Activated T-helper 1 cell treated with anti-CD3 and anti-CD28 coated beads, Interleukin-12 subunit alpha, Interleukin-12 subunit beta, Interleukin-2, Interleukin-4 antibody, amounts not matched to agents 30 ng/mL and 10 ng/mL and 1 ng/mL, durations not matched to agents 14 hours and 24 hours and 36 hours (primary cell): Measurements from ENCODE around the gene TMEM250. TPM values are rescaled to one million over a fixed set of nuclear protein-coding genes. Genes with fewer than 3 reads are reported as not detected.
A peak's percentile ranks its signal among the peaks of the same experiment; 100 is the strongest.

Experiments used
- DNase-seq: peaks from one replicate; pipeline ENCODE4 v3.0.0; 2021; ENCODE audit warnings: low spot score
- H3K27ac Mint-ChIP-seq: one replicate; pipeline ENCODE4 v1.8.0; 2021; ENCODE audit warnings: mild to moderate bottlenecking, mixed read lengths
- H3K27me3 Mint-ChIP-seq: one replicate; pipeline ENCODE4 v1.8.0; 2022; ENCODE audit warnings: mild to moderate bottlenecking, moderate library complexity, mixed read lengths; ENCODE audit not compliant: insufficient read depth
- H3K36me3 Mint-ChIP-seq: one replicate; pipeline ENCODE4 v1.8.0; 2021; ENCODE audit warnings: low read depth, mixed read lengths
- H3K4me1 Mint-ChIP-seq: one replicate; pipeline ENCODE4 v1.8.0; 2021; ENCODE audit warnings: low read depth, mixed read lengths
- H3K4me3 Mint-ChIP-seq: one replicate; pipeline ENCODE4 v1.8.0; 2021; ENCODE audit warnings: mild to moderate bottlenecking, moderate library complexity, mixed read lengths
- H3K9me3 Mint-ChIP-seq: one replicate; pipeline ENCODE4 v1.8.0; 2021; ENCODE audit warnings: mixed read lengths
- intact Hi-C: fragments of 100-400 bp; cut with micrococcal nuclease; formaldehyde crosslinking; loops from one replicate; pipeline ENCODE4 v1.15.1; 2024
- total RNA-seq: library from RNA; stranded (reverse); gene quantifications from 2 replicates; pipeline ENCODE4 v1.2.3, GENCODE V29; 2022

TMEM250 gene, protein sequence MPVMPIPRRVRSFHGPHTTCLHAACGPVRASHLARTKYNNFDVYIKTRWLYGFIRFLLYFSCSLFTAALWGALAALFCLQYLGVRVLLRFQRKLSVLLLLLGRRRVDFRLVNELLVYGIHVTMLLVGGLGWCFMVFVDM
- total RNA-seq, result 50.1 and 51.5 TPM in 2 replicates

DNA sequence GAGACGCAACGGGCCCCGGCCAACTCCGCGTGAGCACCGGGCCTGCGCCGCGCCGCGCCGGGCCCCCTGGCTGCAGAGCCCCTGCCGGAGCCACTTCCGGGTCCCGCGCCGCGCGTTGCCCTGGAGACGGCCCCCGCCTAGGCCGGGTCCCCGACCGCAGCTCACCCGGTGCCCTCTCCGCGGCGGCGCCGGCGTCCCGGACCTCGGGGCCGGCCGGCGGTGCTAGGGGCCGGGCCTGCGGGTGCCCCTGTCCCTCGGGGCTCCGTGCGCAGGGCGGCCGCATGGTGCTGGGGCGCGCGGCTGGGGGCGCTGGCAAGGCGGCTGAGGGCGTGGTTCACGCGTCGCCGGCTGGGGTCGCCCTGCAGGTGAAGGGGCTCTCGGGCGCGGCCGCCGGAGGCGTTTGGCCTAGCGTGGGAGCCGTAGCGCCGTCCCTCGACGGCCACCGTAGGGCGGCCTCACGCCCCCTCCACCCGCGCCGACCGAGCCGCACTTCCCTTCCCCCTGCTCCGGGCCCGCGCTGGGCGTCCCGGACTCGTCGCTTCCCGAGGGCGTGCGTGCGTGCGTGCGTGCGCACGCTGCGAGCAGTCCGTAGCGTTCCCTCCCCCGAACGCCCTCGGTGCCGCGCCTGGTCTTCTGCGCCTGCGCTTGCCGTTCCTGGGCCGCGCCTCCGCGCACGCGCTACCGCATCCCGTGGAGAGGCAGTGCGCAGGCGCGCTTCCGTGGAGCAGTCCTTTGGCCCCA lies at the start of gene TMEM250:
TMEM250 (minus strand) TSS at position 556 of the 741 bp plus-strand sequence. CDS start 1,975 bp downstream, outside the sequence.
- no peaks in the 10 kb centered on the region for H3K27me3 Mint-ChIP-seq

DNA sequence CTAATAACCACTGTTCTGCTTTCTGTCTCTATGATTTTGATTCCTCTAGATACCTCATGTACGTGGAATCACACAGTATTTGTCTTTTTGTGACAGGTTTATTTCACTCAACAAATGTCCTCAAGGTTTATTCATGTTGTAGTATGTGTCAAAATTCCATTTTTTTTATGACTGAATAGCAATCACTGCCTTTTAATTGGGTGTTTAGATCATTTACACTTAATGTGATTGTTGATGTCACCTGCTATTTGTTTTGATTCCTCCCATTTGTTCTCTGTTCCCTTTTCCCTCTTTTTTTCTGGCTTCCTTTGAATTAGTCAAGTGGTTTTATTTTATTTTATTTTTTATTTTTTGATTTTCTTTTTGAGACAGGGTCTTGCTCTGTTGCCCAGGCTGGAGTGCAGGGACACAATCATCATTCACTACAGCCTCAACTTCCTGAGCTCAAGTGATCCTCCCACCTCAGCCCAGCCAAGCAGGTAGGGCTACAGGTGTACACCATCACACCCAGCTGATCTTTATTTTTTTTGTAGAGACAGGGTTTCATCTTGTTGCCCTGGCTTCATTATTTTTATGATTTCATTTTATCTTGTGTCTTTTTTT lies 44.7 kb upstream of the TMEM250 start:
- Mint-ChIP-seq H3K9me3 (no peaks in the 10 kb centered on the region), H3K4me1 (no peaks in the 10 kb centered on the region), H3K27me3 (peaks cover 4% of the 10 kb centered on the region), H3K4me3 (no peak overlapping the region), H3K27ac (no peak overlapping the region), H3K36me3 (no peaks in the 10 kb centered on the region)
- DNase-seq, result no peak
- intact Hi-C loops, result no loop called here

More for the DNA sequence above, at the start of gene TMEM250:
- peak; percentile 96 for DNase-seq
- Mint-ChIP-seq H3K4me1 (peaks cover 11% of the 10 kb centered on the region), H3K27ac (peak within 1 kb of the TSS; percentile 76), H3K4me3 (peak within 1 kb of the TSS; percentile 82), H3K36me3 (peaks cover 3% of the 10 kb centered on the region), H3K9me3 (no peaks in the 10 kb centered on the region)
- intact Hi-C loops, result loop anchor here (1.0 to 10.0 kb wide), 8 partner anchors 9 to 614 kb away; partner anchors contain the start of genes CAMSAP1, MRPS2, NACC2 and QSOX2

DNA sequence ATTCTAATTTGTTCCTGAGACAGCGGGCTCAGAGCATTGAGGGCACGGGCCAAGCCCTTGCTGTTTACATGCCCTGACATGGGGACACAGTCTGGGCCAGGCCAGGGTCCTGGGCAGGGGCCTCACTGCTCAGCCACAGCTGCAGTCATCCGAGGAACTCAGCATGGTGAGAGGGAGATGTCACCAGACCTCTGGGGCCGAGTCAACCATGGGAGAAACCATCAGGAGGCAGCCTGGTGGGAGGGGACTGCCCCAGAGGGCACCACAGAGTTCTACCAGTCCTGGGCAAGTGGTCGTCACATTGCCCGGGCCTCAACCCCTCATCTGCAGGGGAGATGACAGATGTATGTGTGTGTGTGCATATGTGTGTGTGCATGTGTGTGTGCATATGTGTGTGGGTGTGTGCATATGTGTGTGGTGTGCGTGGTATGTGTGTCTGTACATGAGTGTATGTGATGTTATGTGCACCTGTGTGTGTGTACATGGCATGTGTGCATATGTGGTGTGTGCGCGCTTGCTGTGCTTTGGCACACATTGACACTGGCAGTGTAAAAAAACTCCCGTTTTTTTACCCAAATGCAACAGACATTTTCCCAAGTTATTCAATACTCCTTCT lies 42.4 kb upstream of the TMEM250 start:
- intact Hi-C loops, result no loop called here
- H3K4me1 Mint-ChIP-seq, result no peaks in the 10 kb centered on the region
- no peaks in the 10 kb centered on the region for H3K36me3 Mint-ChIP-seq
- H3K27ac Mint-ChIP-seq, result no peak overlapping the region
- H3K27me3 Mint-ChIP-seq, result no peaks in the 10 kb centered on the region
- no peak overlapping the region for H3K4me3 Mint-ChIP-seq
- DNase-seq, result no peak
- H3K9me3 Mint-ChIP-seq, result no peaks in the 10 kb centered on the region

- Mint-ChIP-seq H3K9me3 (no peaks in the 10 kb centered on the region), H3K36me3 (no peaks in the 10 kb centered on the region)
- intact Hi-C loops, result no loop called here
Measured at GRCh38 chr9:136160381-136160841, 41.7 kb upstream of the TMEM250 start.

GRCh38 chr9:136159851-136160250 lies 41.2 kb upstream of the TMEM250 start:
- Mint-ChIP-seq H3K4me3 (no peak overlapping the region), H3K36me3 (no peaks in the 10 kb centered on the region), H3K9me3 (no peaks in the 10 kb centered on the region), H3K4me1 (no peaks in the 10 kb centered on the region), H3K27me3 (peaks cover 2% of the 10 kb centered on the region), H3K27ac (no peak overlapping the region)
- no peak for DNase-seq
- intact Hi-C loops, result no loop called here

More at GRCh38 chr9:136160381-136160841, 41.7 kb upstream of the TMEM250 start:
- peaks cover 2% of the 10 kb centered on the region for H3K27me3 Mint-ChIP-seq
- no peaks in the 10 kb centered on the region for H3K4me1 Mint-ChIP-seq
- H3K27ac Mint-ChIP-seq, result no peak overlapping the region
- no peak for DNase-seq
- no peak overlapping the region for H3K4me3 Mint-ChIP-seq

GRCh38 chr9:136157477-136158265 lies 39.0 kb upstream of the TMEM250 start:
- peaks cover 2% of the 10 kb centered on the region for H3K27me3 Mint-ChIP-seq
- H3K9me3 Mint-ChIP-seq, result no peaks in the 10 kb centered on the region
- no peaks in the 10 kb centered on the region for H3K4me1 Mint-ChIP-seq
- H3K4me3 Mint-ChIP-seq, result no peak overlapping the region
- no peak for DNase-seq
- H3K36me3 Mint-ChIP-seq, result no peaks in the 10 kb centered on the region
- H3K27ac Mint-ChIP-seq, result no peak overlapping the region
- intact Hi-C loops, result no loop called here

DNA sequence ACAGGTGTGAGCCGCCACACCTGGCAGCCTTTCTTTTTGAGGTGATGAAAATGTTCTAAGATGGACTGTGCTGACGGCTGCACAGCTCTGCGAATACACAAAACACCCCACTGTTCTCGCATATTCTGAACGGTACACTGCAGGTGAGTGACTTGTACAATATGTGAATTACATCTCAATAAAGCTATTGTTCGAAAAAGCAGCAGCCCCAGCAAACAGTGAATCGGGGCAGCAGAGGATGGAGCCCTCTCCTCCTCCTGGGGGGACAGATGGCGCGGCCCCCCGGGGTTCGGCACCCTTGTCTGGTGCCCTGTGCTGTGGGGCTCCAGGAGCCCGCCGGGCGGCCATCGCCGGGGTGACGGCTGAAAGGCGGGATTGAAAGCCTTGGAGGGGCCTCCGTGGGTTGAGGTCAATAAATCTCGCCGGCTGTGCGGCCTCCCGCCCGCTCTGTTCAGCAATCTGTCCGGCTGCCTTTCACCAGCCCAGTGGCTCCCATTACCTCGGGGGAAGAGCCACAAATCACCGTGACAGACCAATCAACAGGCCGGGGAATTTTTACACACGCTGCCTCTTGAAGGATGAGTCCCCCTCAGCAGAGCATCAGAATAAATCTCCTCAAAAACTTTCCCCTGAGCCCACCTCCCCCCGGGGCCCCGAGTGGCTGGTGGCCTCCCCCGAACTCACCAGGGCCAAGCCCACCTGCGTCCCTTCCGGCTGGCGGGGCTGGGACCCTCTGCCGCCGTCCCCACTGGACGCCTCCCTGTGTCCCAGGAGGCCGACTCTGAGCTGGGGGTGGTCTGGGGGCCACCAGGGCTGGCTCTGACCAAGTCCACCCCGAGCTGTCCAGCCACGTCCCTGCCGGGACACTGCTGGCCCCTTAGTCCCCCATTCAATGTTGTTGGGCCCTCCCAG lies 37.8 kb upstream of the TMEM250 start:
- peaks cover 2% of the 10 kb centered on the region for H3K27me3 Mint-ChIP-seq
- no peaks in the 10 kb centered on the region for H3K9me3 Mint-ChIP-seq
- intact Hi-C loops, result no loop called here
- H3K36me3 Mint-ChIP-seq, result no peaks in the 10 kb centered on the region
- no peaks in the 10 kb centered on the region for H3K4me1 Mint-ChIP-seq
- H3K27ac Mint-ChIP-seq, result no peak overlapping the region
- DNase-seq, result no peak
- no peak overlapping the region for H3K4me3 Mint-ChIP-seq

DNA sequence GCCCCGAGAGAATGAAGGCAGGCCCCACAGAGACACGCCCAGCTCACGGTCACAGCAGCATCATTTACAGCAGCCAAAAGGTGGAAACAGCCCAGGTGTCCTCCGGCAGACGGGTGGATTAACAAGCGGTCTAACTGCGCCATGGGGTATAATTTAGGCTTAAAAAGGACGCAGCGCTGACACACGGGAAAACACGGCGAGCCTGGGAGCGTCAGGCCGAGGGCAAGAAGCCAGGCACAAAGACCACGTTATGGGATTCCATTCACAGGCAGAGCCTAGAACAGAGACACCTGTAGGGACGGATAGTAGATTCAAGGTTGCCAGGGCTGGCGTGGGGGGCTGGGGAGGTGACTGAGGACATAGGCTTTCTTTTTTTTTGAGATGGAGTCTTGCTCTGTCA lies 36.9 kb upstream of the TMEM250 start:
- H3K27me3 Mint-ChIP-seq, result peaks cover 2% of the 10 kb centered on the region
- intact Hi-C loops, result no loop called here
- H3K9me3 Mint-ChIP-seq, result no peaks in the 10 kb centered on the region
- no peak overlapping the region for H3K4me3 Mint-ChIP-seq
- DNase-seq, result no peak
- no peak overlapping the region for H3K27ac Mint-ChIP-seq
- no peaks in the 10 kb centered on the region for H3K36me3 Mint-ChIP-seq
- H3K4me1 Mint-ChIP-seq, result no peaks in the 10 kb centered on the region

DNA sequence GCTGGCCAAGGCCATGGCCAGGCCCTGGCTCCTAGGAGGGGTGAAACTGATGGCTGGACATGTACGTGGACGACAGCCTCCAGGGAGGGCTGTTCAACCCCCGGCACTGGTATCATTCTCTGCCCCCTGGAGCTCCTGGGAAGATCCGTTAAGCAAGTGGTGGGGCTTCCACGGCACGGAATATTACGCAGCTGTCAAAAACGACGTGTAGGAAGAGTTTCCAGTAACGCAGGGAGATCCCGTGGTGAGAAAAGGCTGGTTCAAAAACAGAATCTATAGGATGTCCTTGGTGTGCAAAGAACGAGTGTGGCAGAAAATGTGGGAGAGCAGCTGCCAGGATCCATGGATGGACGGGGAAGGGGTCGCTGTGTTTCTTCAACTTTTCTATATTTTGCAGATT lies 36.3 kb upstream of the TMEM250 start:
- H3K4me3 Mint-ChIP-seq, result no peak overlapping the region
- no peaks in the 10 kb centered on the region for H3K9me3 Mint-ChIP-seq
- DNase-seq, result no peak
- intact Hi-C loops, result no loop called here
- no peak overlapping the region for H3K27ac Mint-ChIP-seq
- no peaks in the 10 kb centered on the region for H3K4me1 Mint-ChIP-seq
- no peaks in the 10 kb centered on the region for H3K36me3 Mint-ChIP-seq
- peaks cover 2% of the 10 kb centered on the region for H3K27me3 Mint-ChIP-seq

GRCh38 chr9:136153381-136154065 lies 34.8 kb upstream of the TMEM250 start:
- Mint-ChIP-seq H3K27me3 (peaks cover 2% of the 10 kb centered on the region), H3K4me1 (no peaks in the 10 kb centered on the region), H3K27ac (no peak overlapping the region), H3K9me3 (no peaks in the 10 kb centered on the region), H3K4me3 (no peak overlapping the region), H3K36me3 (no peaks in the 10 kb centered on the region)
- intact Hi-C loops, result no loop called here
- no peak for DNase-seq

DNA sequence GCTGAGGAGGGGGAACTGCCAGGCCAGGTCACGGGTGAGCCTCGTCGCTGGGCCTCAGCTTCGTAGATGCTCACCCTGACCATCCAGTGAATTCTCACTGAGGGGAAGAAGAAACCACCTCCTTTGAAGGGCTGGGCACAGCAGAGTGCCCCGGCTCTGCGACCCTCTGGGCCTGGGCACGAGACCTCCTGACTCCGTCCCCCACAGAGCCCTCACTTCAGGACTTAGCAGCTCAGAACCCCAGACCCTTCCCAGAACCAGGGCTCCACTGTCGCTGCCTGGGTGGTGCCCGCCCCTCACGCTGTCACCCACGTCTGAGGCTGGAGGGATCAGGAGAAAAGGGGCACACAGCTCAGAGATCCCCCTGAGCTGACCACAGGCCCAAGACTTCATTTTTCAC lies 34.3 kb upstream of the TMEM250 start:
- intact Hi-C loops, result no loop called here
- DNase-seq, result no peak
- Mint-ChIP-seq H3K27ac (no peak overlapping the region), H3K27me3 (peaks cover 2% of the 10 kb centered on the region), H3K4me1 (no peaks in the 10 kb centered on the region), H3K9me3 (no peaks in the 10 kb centered on the region), H3K36me3 (no peaks in the 10 kb centered on the region), H3K4me3 (no peak overlapping the region)
